ENCODE data around the gene ERCC4. TPM values are rescaled to one million over a fixed set of nuclear protein-coding genes. Genes with fewer than 3 reads are reported as not detected.

The ERCC4 gene
- total RNA-seq, 1 experiment from 2014 or later, result 5.8 TPM

DNA sequence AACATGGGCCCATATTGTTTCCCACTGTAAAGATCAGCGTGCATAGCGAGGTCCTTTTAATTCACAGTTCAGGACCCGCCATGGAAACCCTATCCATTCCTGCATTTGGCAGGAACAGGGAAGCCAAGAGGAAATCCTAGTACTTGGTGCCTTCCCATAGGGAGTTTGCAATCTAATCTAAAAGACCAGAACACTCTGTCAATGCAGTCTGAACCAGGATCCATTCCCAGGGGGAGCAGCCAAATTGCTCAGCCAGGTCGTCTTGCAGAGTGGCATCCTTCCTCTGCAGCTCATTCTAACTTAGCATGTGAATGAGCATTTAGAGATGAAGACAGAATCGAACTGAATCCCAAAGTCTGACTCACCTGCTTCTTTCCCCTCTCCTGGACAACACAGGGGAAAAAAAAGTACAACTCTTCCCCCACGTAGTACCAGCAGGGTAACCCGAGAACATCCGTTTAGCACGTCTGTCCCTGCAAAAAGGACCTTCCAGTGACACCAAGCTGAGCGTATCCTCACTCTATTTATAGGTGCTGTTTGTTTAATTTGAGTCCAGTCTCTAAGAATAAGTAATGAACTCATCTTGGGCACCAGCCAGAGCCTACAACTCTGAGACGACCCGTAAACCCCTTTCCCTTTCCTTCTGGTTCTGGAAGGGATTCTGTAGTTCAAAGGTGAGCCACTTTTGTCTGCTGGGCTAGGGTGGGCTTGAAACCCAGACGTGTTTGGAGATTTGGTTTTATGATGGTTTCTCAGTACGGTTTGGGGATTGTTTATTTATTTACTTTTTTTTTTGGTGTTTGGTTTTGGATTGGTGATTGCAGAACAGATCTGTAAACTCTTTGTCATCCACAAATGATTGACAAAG is 74.5 kb downstream of the ERCC4 start:
- DNase-seq (ENCODE audit: low spot score), result peak; percentile 10

DNA sequence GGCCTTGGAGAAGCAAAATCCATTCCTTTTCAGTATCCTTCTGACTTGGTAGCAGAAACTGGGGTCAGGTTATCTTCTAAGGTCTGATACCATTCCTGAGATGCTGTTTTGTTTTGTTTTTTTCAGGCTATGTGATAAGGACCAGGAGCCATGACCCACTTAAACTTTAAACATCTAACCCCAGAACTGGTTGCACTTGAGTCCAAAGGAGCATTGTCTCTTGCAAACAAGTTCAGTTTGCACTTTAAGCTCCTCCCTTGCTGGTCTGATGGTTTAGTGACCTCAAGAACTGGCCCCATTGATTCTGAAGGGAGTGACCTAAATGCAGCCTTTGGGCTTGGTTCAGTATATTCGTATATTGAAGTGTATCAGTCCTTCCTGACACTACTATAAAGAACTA is 75.2 kb downstream of the ERCC4 start:
- no peak for DNase-seq (ENCODE audit: low spot score)

DNA sequence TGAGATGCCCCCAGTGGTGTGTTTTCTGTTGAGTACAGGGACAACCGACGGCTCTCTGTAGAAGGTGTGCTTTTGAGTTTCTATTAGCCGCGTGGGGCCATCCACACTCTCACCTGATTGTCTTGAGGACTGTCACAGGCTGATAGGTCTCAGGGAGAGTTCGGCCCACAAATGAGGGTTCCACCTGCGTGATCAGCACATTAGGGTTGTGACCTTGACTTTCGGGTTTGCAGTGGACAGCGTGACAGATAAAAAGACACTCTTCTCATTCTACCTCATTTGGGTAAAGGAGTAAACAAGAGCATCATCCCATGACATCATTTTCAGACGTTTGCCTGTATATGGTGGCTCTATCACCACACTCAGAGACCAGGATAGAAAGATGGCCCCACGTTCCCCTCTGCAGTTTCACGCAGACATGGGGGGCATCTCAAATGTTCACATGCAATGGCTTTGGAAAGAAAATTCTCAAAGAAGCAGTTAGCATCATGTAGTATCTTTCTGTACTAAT is 76.9 kb downstream of the ERCC4 start:
- DNase-seq (ENCODE audit: low spot score), result no peak

DNA sequence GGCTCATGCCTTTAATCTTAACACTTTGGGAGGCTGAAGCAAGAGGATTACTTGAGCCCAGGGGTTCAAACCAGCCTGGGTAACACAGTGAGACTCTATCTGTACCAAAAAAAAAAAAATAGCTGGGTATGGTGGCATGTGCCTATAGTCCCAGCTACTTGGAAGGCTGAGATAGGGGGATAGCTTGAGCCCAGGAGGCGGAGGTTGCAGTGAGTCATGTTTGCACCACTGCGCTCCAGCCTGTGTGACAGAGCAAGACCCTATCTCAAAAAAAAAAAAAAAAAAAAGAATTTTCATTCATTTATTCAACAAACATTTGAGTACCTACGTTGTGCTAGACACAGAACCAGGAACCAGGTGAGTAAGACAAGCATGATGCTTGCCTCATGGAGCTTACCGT is 77.6 kb downstream of the ERCC4 start:
- no peak for DNase-seq (ENCODE audit: low spot score)

DNA sequence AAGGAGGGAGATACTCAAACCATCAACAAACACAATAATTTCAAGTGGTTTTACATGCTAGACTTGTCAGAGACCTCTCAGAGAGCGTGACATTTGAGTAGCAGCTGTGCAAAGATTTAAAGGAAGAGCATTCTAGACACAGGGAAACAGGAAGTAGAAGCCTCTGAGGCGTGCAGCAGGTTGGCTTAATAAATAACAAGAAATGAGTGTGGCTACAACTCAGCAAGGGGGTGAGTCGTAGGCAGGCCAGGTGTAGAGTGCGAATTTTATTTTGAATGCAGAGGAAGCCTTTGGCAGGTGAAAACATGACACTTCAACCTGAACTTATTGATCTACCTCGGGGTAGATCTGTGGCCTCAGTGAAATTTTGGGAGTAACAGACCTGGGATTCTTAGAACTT is 78.0 kb downstream of the ERCC4 start:
- DNase-seq (ENCODE audit: low spot score), result no peak

DNA sequence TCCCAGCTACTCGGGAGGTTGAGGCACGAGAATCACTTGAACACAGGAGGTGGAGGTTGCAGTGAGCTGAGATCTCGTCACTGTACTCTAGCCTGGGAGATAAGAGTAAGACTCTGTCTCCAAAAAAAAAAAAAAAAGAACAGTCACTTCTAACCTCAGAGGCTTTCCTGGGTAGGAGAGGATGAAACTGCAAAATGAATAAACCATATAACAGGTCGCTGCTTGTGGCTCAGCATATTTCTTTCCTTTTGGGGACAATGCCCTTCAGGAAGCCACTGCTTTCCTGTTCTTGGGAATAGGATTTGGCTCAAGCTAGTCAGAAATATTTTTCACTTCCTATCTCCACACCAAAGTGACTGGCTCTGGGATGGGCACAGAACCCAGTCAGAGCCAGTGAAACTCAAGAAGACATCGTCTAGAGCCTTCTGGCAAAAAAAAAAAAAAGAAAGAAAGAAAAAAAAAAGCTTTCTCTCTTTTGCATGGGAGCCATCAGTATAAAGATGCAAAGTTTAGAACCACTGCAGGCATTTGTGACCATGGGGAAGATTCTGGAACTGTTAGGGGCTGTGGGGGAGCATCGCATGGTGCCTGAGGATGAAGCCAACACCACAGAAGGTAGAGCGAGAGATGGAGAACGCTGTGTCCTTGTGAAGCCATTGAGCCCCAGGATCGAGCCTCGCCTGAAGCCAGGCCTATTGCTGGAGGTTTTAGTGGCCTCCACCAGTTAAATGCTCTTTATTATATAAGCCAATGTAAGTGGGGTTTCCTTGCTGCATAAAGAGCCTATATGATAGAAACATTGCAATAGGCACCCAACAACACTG is 79.3 kb downstream of the ERCC4 start:
- no peak for DNase-seq (ENCODE audit: low spot score)

DNA sequence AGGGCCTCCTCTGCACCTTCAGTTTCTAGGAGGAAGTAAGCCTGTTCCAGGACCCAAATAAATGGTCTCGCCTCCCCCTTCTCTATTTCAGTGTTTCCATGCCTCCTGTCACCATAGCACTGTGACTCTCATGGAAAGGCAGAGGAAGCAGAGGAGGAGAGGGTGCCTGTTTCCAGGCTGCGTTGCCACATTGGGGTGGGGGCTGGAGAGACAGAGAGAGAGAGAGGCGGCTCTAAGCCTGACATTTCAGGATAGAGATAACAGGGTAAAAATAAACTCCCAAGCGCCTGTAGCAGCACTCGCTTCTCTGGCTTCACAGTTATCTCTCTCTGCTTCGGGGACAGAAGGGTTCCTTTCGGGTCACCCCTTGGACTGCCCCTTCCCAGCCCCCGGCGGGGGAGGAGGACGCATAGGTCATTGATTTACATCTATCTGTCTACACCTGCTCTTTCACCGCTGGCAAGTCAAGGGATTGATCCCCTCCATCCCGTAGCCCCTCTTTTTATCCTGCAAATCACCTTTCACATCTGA is 80.0 kb downstream of the ERCC4 start:
- no peak for DNase-seq (ENCODE audit: low spot score)

DNA sequence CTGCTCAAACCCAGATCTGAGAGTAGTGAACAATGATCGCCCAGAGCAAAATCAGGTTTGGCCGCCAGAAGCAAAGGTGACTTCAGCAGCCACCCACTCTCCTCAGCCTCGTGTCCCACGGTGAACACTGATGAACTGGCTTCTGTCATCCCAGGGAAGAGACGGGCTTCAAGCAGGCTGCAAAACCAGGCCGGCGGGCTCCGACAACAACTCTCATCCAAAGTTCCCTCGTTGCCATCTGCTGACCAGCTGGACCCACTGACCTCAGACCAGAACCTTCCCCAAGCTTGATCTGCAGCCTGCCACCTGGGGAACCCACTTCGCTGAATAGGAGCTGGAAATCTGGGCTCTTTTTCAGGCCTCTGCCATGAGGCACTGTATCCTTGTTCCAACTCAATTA is 81.6 kb downstream of the ERCC4 start:
- DNase-seq (ENCODE audit: low spot score), result no peak

Other genes with a start within 250 kb of the ERCC4 start
- 5.1 and 6.5 TPM in 2 replicates for gene MRTFB, start 151.2 kb downstream of the ERCC4 start, total RNA-seq (2014; rRNA removed; shearing (Covaris generic))